HCT116 (cell line): Measurements from ENCODE around the gene KRTAP10-1. TPM values are rescaled to one million over a fixed set of nuclear protein-coding genes. Genes with fewer than 3 reads are reported as not detected.

Experiments
- ATAC-seq: fragments of 200-7000 bp; cut with Tn5 transposase; 2 replicates; pipeline ENCODE4 v1.9.1; 2020; ENCODE audit warnings: mild to moderate bottlenecking, moderate library complexity
- BruUV-seq: library from RNA; stranded (reverse); fragments of 400-500 nt; replicated peaks from 2 replicates; lab custom pipeline; 2021; lab: Mats Ljungman, UMichigan
- CTCF ChIA-PET: fragments of 300-600 bp; sonication (Branson Sonifier 250); formaldehyde crosslinking; loops from one replicate; lab custom pipeline; 2021; ENCODE audit warnings: antibody characterized with exemption; lab: Charles Lee
- POLR2A ChIA-PET: fragments of 300-600, 350-600 bp; sonication (Branson Sonifier 250); formaldehyde crosslinking; loops from one replicate; lab custom pipeline; 2021; ENCODE audit warnings: antibody characterized with exemption; lab: Charles Lee
- RAD21 ChIA-PET, 2 experiments: fragments of 300-600 bp; sonication (Branson Sonifier 250); formaldehyde crosslinking; loops; one replicate each; lab custom pipeline; 2023; ENCODE audit warnings: low total read pairs in 2 of 2; ENCODE audit not compliant: uncharacterized antibody in 2 of 2, unreplicated experiment in 2 of 2, low non-redundant PET in 1 of 2; lab: Charles Lee
- DNase-seq: peaks from one replicate; pipeline ENCODE4 v3.0.0-alpha.2; 2010; ENCODE audit warnings: low read depth, low spot score
- H2AFZ ChIP-seq: fragments of 200-600 bp; shearing (Covaris generic), sonication (generic); 2 replicates; pipeline ENCODE4 v1.6.1; 2017; ENCODE audit warnings: low read depth, mixed run types, mixed read lengths, antibody characterized with exemption, low read length; ENCODE audit not compliant: poor library complexity, severe bottlenecking
- H3K27ac ChIP-seq: 2 replicates; pipeline ENCODE4 v1.5.1; 2012; ENCODE audit warnings: low read depth, low read length
- H3K27me3 ChIP-seq: fragments of 200-600 bp; sonication (generic); 2 replicates; pipeline ENCODE4 v1.6.1; 2016; ENCODE audit warnings: mixed run types, low read length, mixed read lengths; ENCODE audit not compliant: insufficient read depth
- H3K36me3 ChIP-seq, 2 experiments: fragments of 200-500 bp in 1 of 2; fragments of 200-600 bp in 1 of 2; sonication (Bioruptor generic) in 1 of 2; sonication (generic) in 1 of 2; 2 replicates each; pipeline versions ENCODE4 v1.5.1 to v1.6.1; 2014 to 2016; ENCODE audit warnings: low read length in 2 of 2, inconsistent platforms in 1 of 2, mixed read lengths in 1 of 2, mixed run types in 1 of 2; ENCODE audit not compliant: insufficient read depth in 2 of 2, control insufficient read depth in 1 of 2
- H3K4me1 ChIP-seq, 2 experiments: fragments of 200-600 bp in 1 of 2; sonication (generic) in 1 of 2; 2 replicates each; pipeline versions ENCODE4 v1.5.1 to v1.6.1; 2012 to 2017; ENCODE audit warnings: low read length in 2 of 2, inconsistent platforms in 1 of 2, mild to moderate bottlenecking in 1 of 2, mixed read lengths in 1 of 2, mixed run types in 1 of 2, moderate library complexity in 1 of 2; ENCODE audit not compliant: insufficient read depth in 2 of 2, control insufficient read depth in 1 of 2
- H3K4me2 ChIP-seq: fragments of 200-600 bp; sonication (generic); 2 replicates; pipeline ENCODE4 v1.6.1; 2017; ENCODE audit warnings: mixed run types, low read length, mixed read lengths
- H3K4me3 ChIP-seq, 2 experiments: fragments of 200-600 bp in 1 of 2; sonication (generic) in 1 of 2; replicated peaks in 1 of 2; 2 replicates each; pipeline ENCODE4 v1.5.1; 2011 to 2016; ENCODE audit warnings: low read length in 2 of 2, control low read depth in 1 of 2, low read depth in 1 of 2, mild to moderate bottlenecking in 1 of 2, mixed read lengths in 1 of 2, mixed run types in 1 of 2
- H3K79me2 ChIP-seq: fragments of 200-600 bp; sonication (generic); 2 replicates; pipeline ENCODE4 v1.6.1; 2017; ENCODE audit warnings: mild to moderate bottlenecking, mixed run types, low read length, moderate library complexity, mixed read lengths; ENCODE audit not compliant: insufficient read depth
- H3K9ac ChIP-seq: fragments of 200-600 bp; sonication (generic); 2 replicates; pipeline ENCODE4 v1.6.1; 2016; ENCODE audit warnings: low read length, mixed read lengths
- H3K9me2 ChIP-seq: fragments of 200-600 bp; sonication (generic), shearing (Covaris generic); 2 replicates; pipeline ENCODE4 v1.6.1; 2017; ENCODE audit warnings: mixed run types, mild to moderate bottlenecking, moderate library complexity; ENCODE audit not compliant: insufficient read depth
- H3K9me3 ChIP-seq, 2 experiments: fragments of 200-500 bp in 1 of 2; fragments of 200-600 bp in 1 of 2; sonication (Bioruptor generic) in 1 of 2; sonication (generic) in 1 of 2; 2 replicates each; pipeline ENCODE4 v1.6.1; 2014 to 2017; ENCODE audit warnings: low read length in 2 of 2, mixed read lengths in 2 of 2, inconsistent platforms in 1 of 2, low read depth in 1 of 2, mild to moderate bottlenecking in 1 of 2, mixed run types in 1 of 2, moderate library complexity in 1 of 2; ENCODE audit not compliant: control insufficient read depth in 1 of 2, insufficient read depth in 1 of 2
- H4K20me1 ChIP-seq: fragments of 200-600 bp; sonication (generic), shearing (Covaris generic); 2 replicates; pipeline ENCODE4 v1.6.1; 2017; ENCODE audit warnings: mixed run types, mild to moderate bottlenecking, moderate library complexity; ENCODE audit not compliant: insufficient read depth
- ATF3 ChIP-seq: IDR thresholded peaks from 2 replicates; pipeline ENCODE4 v1.6.1; 2012
- CBX3 ChIP-seq: IDR thresholded peaks from 2 replicates; pipeline ENCODE4 v1.6.1; 2012; ENCODE audit warnings: low read depth
- ELF1 ChIP-seq: IDR thresholded peaks from 2 replicates; pipeline ENCODE4 v1.6.1; 2012; ENCODE audit warnings: low read depth, borderline replicate concordance
- TCF7L2 ChIP-seq: IDR thresholded peaks from 2 replicates; pipeline ENCODE4 v1.7.0; 2011; ENCODE audit warnings: borderline replicate concordance, inconsistent platforms; ENCODE audit not compliant: insufficient read depth, insufficient read length; ENCODE audit errors: extremely low read depth
- YY1 ChIP-seq: IDR thresholded peaks from 2 replicates; pipeline ENCODE4 v1.6.1; 2011; ENCODE audit warnings: low read length, low read depth, moderate library complexity, mild to moderate bottlenecking; ENCODE audit not compliant: insufficient replicate concordance; ENCODE audit errors: extremely low read depth
- ZFX ChIP-seq: fragments of 450-650 bp; IDR thresholded peaks from 2 replicates; pipeline ENCODE4 v1.6.1; 2017
- intact Hi-C: fragments of 100-400 bp; cut with micrococcal nuclease; formaldehyde crosslinking; loops from 2 replicates; pipeline ENCODE4 v1.10.0; 2022
- total RNA-seq: library from RNA; stranded (reverse); gene quantifications from one replicate; pipeline ENCODE4 v1.2.1, GENCODE V29; 2021; ENCODE audit not compliant: unreplicated experiment

The KRTAP10-1 gene
- total RNA-seq, 1 experiment from 2014 or later, result not detected

DNA sequence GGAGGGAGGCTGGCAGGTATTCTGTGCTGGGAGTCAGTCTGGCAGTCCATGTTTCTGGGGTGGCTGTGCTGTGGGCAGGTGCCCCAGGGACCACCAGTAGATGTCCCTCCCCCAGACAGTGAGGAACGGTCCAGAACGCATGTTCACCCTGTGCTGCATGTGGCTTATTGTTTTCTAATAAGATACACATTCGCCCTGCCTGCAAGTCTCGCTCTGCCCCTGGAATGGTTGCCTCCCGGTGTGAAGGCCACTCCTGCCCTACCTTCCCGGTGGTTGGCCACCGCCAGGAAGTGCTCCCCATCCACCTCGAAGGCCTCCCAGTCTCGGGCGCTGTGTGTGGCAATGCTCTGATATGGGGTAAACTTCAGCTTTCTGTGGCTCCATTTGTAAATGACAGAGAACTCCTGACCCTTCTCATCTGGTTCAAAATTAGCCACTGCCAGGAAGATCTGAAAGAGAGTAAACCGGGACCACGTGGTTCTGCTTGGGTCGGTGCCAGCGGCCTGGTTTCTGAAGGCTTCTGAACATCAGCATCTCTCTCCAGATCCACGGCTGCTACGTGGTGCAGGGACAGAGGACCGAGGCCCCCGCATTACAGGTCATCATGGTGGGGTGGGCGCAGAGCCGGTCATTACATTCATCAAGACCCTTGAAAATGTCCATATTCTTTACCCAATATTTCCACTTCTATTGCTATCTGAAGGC lies 14.5 kb downstream of the KRTAP10-1 start:
- ATAC-seq, result no peak
- no peaks in the 10 kb centered on the region for H3K36me3 ChIP-seq
- no peaks in the 10 kb centered on the region for H3K79me2 ChIP-seq
- no peaks in the 10 kb centered on the region for H3K4me1 ChIP-seq
- H3K27me3 ChIP-seq, result no peaks in the 10 kb centered on the region
- ChIA-PET POLR2A (no interaction called here), RAD21 (no interaction called here), CTCF (no interaction called here)
- no peak overlapping the region for H3K4me3 ChIP-seq
- no peaks in the 10 kb centered on the region for H4K20me1 ChIP-seq
- H3K27ac ChIP-seq, result no peak overlapping the region
- TF ChIP-seq ATF3 (no peak), ELF1 (no peak), ZFX (no peak), YY1 (no peak), TCF7L2 (no peak)
- no peak for DNase-seq
- BruUV-seq, result no TSS peak
- no peak overlapping the region for H3K4me2 ChIP-seq
- peaks cover 4 to 17% of the 10 kb centered on the region in 2 experiments; a peak in 1 of 4 replicates for H3K9me3 ChIP-seq
- H3K9ac ChIP-seq, result no peak overlapping the region
- no peak overlapping the region for H2AFZ ChIP-seq
- no peaks in the 10 kb centered on the region for H3K9me2 ChIP-seq
- intact Hi-C loops, result no loop called here

DNA sequence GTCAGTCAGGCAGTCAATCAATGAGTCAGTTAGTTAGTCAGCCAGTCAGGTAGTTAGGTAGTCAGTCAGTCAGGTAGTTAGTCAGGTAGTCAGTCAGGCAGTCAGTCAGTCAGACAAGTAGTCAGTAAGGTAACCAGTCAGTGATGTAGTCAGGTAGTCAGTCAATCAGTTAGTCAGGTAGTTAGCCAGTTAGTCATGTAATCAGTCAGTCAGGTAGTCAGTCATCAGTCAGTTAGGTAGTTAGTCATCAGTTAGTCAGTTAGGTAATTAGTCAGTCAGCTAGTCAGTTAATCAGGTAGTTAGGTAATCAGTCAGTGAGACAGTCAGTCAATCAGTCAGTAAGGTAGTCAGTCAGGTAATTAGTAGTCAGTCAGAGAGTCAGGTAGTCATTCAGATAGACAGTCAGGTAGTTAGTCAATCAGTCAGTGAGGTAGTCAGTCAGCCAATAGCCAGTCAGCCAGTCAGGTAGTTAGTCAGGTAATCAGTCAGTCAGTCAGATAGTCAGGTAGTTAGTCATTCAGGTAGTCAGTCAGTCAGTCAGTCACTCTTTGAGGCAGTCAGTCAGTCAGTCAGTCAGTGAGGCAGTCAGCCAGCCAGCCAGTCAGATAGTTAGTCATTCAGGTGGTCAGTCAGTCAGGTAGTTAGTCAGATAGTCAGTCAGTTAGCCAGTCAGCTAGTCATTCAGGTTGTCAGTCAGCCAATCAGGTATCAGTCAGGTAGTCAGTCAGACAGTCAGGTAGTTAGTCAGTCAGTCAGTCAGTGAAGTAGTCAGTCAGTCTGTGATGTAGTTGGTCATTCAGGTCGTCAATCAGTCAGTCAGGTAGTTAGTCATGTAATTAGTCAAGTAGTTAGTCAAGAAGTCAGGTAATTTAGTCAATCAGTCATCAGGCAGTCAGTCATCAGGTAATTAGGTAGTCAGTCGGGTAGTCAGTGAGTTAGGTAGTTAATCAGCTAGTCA lies 15.3 kb downstream of the KRTAP10-1 start:
- BruUV-seq, result no TSS peak
- Histone ChIP-seq H3K4me1 (no peaks in the 10 kb centered on the region), H3K9ac (no peak overlapping the region), H3K79me2 (no peaks in the 10 kb centered on the region), H3K36me3 (no peaks in the 10 kb centered on the region), H3K9me2 (no peaks in the 10 kb centered on the region), H3K4me3 (no peak overlapping the region), H3K9me3 (peaks cover 4 to 17% of the 10 kb centered on the region in 2 experiments; a peak in 1 of 4 replicates), H3K27ac (no peak overlapping the region), H3K27me3 (no peaks in the 10 kb centered on the region), H4K20me1 (no peaks in the 10 kb centered on the region), H3K4me2 (no peak overlapping the region), H2AFZ (no peak overlapping the region)
- ATAC-seq, result no peak
- no peak for DNase-seq
- POLR2A ChIA-PET, result no interaction called here
- RAD21 ChIA-PET, result no interaction called here
- intact Hi-C loops, result no loop called here
- CTCF ChIA-PET, result no interaction called here
- TF ChIP-seq ATF3 (no peak), CBX3 (no peak)
